Panc1 (cell line): ENCODE data around the gene VRK3. TPM values are rescaled to one million over a fixed set of nuclear protein-coding genes. Genes with fewer than 3 reads are reported as not detected.
"Not testable (repeated sequence)": the region's sequence is repeated elsewhere in the genome, so short reads cannot be mapped to it uniquely, and the experiment has no call there.

Experiments used
- ATAC-seq: fragments of 200-7000 bp; cut with Tn5 transposase; 2 replicates; pipeline ENCODE4 v1.9.1; 2020; ENCODE audit warnings: mild to moderate bottlenecking, moderate library complexity
- BruUV-seq: library from RNA; stranded (reverse); fragments of 400-500 nt; replicated peaks from 2 replicates; lab custom pipeline; 2021; lab: Mats Ljungman, UMichigan
- CTCF ChIA-PET: fragments of 300-600 bp; sonication (Branson Sonifier 250); formaldehyde crosslinking; loops from one replicate; lab custom pipeline; 2022; ENCODE audit warnings: antibody characterized with exemption; lab: Charles Lee
- POLR2A ChIA-PET: fragments of 300-600 bp; sonication (Branson Sonifier 250); formaldehyde crosslinking; loops from one replicate; lab custom pipeline; 2022; ENCODE audit warnings: antibody characterized with exemption; lab: Charles Lee
- DNase-seq: peaks from one replicate; pipeline ENCODE4 v3.0.0-alpha.2; 2010; ENCODE audit warnings: low read depth, low spot score
- H3K27ac ChIP-seq: 2 replicates; pipeline ENCODE4 v1.5.1; 2011; ENCODE audit warnings: mild to moderate bottlenecking, low read length, inconsistent platforms
- H3K27me3 ChIP-seq: fragments of 200-500 bp; sonication (Bioruptor generic); 2 replicates; pipeline ENCODE4 v1.6.0; 2014; ENCODE audit warnings: low read length, inconsistent platforms; ENCODE audit not compliant: control insufficient read depth, insufficient read depth
- H3K36me3 ChIP-seq: fragments of 200-500 bp; sonication (Bioruptor generic); 2 replicates; pipeline ENCODE4 v1.5.1; 2014; ENCODE audit warnings: inconsistent platforms, mild to moderate bottlenecking, low read length, moderate library complexity; ENCODE audit not compliant: control insufficient read depth, insufficient read depth
- H3K4me1 ChIP-seq: 2 replicates; pipeline ENCODE4 v1.5.1; 2011; ENCODE audit warnings: inconsistent platforms, mild to moderate bottlenecking, low read length, moderate library complexity; ENCODE audit not compliant: control insufficient read depth, insufficient read depth
- H3K4me3 ChIP-seq, 2 experiments: 2 replicates each; pipeline ENCODE4 v1.5.1; 2011 to 2012; ENCODE audit warnings: low read depth in 2 of 2, low read length in 2 of 2, mild to moderate bottlenecking in 2 of 2, inconsistent platforms in 1 of 2, moderate library complexity in 1 of 2
- H3K9me3 ChIP-seq: fragments of 200-500 bp; sonication (Bioruptor generic); 2 replicates; pipeline ENCODE4 v1.5.1; 2014; ENCODE audit warnings: low read depth, mild to moderate bottlenecking, inconsistent platforms, low read length, moderate library complexity; ENCODE audit not compliant: control insufficient read depth, insufficient read depth
- CTCF ChIP-seq: fragments of 450-650 bp; IDR thresholded peaks from 2 replicates; pipeline ENCODE4 v1.5.1; 2017; ENCODE audit warnings: mild to moderate bottlenecking
- POLR2AphosphoS5 ChIP-seq: IDR thresholded peaks from 2 replicates; pipeline ENCODE4 v1.6.1; 2012; ENCODE audit warnings: mild to moderate bottlenecking, low read depth, low read length, moderate library complexity
- REST ChIP-seq, 2 experiments: IDR thresholded peaks; 2 replicates each; pipeline ENCODE4 v1.6.1; 2011 to 2012; ENCODE audit warnings: low read depth in 2 of 2, control low read depth in 1 of 2, low read length in 1 of 2, mild to moderate bottlenecking in 1 of 2, moderate library complexity in 1 of 2; ENCODE audit not compliant: insufficient read depth in 1 of 2
- SIN3A ChIP-seq: IDR thresholded peaks from 2 replicates; pipeline ENCODE4 v1.6.1; 2012; ENCODE audit warnings: low read depth, mild to moderate bottlenecking, low read length, moderate library complexity, borderline replicate concordance; ENCODE audit not compliant: insufficient read depth
- TCF7L2 ChIP-seq: IDR thresholded peaks from 2 replicates; pipeline ENCODE4 v1.6.1; 2011; ENCODE audit warnings: mild to moderate bottlenecking, low read depth, low read length, inconsistent platforms
- in situ Hi-C: cut with HindIII; loops from 2 replicates; pipeline ENCODE4 v1.10.0; 2016; ENCODE audit warnings: low sequenced_read_pairs, low pct_unique_long_range_greater_than_20kb
- intact Hi-C: fragments of 100-400 bp; cut with micrococcal nuclease; formaldehyde crosslinking; loops from one replicate; pipeline ENCODE4 v1.10.0; 2022; ENCODE audit not compliant: unreplicated experiment
- total RNA-seq: library from RNA; stranded (reverse); gene quantifications from one replicate; pipeline ENCODE4 v1.2.1, GENCODE V29; 2021; ENCODE audit not compliant: unreplicated experiment

The VRK3 gene
- total RNA-seq, 1 experiment from 2014 or later: 32.6 TPM

GRCh38 chr19:49971991-49972411 lies 53.2 kb downstream of the VRK3 start:
- Histone ChIP-seq H3K9me3 (no peaks in the 10 kb centered on the region), H3K4me3 (no peak overlapping the region), H3K27ac (no peak overlapping the region), H3K4me1 (no peaks in the 10 kb centered on the region), H3K36me3 (no peaks in the 10 kb centered on the region), H3K27me3 (no peaks in the 10 kb centered on the region)
- in situ Hi-C loops (no loop called here), intact Hi-C loops (no loop called here)
- no peak for DNase-seq
- CTCF ChIA-PET: interaction anchor here (0.6 kb wide), 1 partner anchor 106 kb away, joined by 3 read pairs; no protein-coding TSS in a partner anchor
- no TSS peak for BruUV-seq
- POLR2A ChIA-PET: no interaction called here
- TF ChIP-seq TCF7L2 (no peak), CTCF (no peak), SIN3A (no peak), REST (IDR thresholded peaks at IDR 0.05; ENCODE audit: insufficient read depth in 1 of 2, low read depth in 2 of 2, low read length in 1 of 2) (no peak), POLR2AphosphoS5 (no peak)
- no peak for ATAC-seq

DNA sequence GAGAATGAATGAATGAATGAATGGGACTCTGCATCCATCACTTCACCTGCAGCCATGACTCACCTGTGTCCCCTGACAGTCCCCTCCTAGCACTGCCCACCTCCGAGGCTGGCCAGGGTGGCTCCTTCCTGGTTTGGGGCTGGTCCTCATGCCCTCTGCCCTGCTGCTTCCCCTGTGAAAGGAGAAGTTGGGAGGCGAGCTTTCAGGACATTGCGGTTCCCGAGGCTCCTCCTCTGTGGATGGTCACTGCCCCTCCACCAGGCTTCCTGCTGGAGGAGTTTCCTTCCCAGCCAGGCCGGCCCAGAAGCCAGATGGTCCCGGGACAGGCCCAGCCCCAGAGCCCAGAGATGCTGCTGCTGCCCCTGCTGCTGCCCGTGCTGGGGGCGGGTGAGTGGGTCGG lies 55.8 kb downstream of the VRK3 start:
- ATAC-seq: peak; percentile 46; the same call in 1 of the 2 replicates

DNA sequence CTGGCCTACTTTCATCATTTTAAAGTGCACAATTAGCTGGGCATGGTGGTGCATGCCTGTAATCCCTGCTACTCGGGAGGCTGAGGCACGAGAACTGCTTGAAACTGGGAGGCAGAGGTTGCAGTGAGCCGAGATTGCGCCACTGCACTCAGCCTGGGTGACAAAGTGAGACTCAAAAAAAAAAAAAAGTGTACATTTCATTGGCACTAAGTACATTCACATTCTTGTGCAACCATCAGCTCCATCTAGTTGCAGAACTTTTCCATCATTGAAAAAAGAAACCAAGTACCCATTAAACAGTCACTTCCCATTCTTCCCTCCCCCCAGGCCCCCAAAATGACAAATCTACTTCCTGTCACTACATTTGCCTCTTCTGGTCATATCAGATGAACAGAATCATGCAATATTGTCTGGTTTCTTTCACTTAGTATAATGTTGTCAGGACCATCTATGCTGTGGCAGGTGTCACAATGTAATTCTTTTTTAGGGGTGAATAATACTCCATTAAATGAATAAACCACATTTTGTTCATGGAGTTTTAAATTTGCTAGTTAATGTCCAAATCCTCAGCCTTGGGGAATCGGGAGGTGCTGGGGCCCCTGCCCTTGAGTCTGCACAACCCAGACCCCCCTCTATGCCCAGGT lies 56.8 kb downstream of the VRK3 start:
- in situ Hi-C loops: no loop called here
- H3K36me3 ChIP-seq: no peaks in the 10 kb centered on the region
- POLR2A ChIA-PET: no interaction called here
- H3K27ac ChIP-seq: no peak overlapping the region
- no peak for ATAC-seq
- intact Hi-C loops: no loop called here
- CTCF ChIA-PET: no interaction called here
- no peak for DNase-seq
- H3K27me3 ChIP-seq: no peaks in the 10 kb centered on the region
- no peak for TF ChIP-seq TCF7L2
- no peak for TF ChIP-seq CTCF
- TF ChIP-seq POLR2AphosphoS5: no peak
- no peak for TF ChIP-seq SIN3A
- H3K9me3 ChIP-seq: no peaks in the 10 kb centered on the region
- BruUV-seq: no TSS peak
- H3K4me3 ChIP-seq: no peak overlapping the region
- no peaks in the 10 kb centered on the region for H3K4me1 ChIP-seq

More for the DNA sequence above, 55.8 kb downstream of the VRK3 start:
- H3K36me3 ChIP-seq, BruUV-seq, H3K4me3 ChIP-seq, H3K27me3 ChIP-seq, POLR2A ChIA-PET, H3K27ac ChIP-seq, in situ Hi-C loops, H3K4me1 ChIP-seq, CTCF ChIA-PET, intact Hi-C loops, H3K9me3 ChIP-seq, DNase-seq: not testable (repeated sequence)

- H3K9me3 ChIP-seq, in situ Hi-C loops, intact Hi-C loops, H3K4me3 ChIP-seq, H3K27ac ChIP-seq, BruUV-seq, POLR2A ChIA-PET, H3K27me3 ChIP-seq, DNase-seq, H3K4me1 ChIP-seq, H3K36me3 ChIP-seq, CTCF ChIA-PET: not testable (repeated sequence)
- ATAC-seq: 0 out of 2 replicates have a peak, but pooled peaks have one; percentile 46
These were observed 64.2 kb downstream of the VRK3 start, which contains the start of gene SIGLEC11 for GRCh38 chr19:49960980-49961379. Gene SIGLEC11, minus strand, starts transcription at chr19:49961172. Its CDS starts 91 bp downstream, at chr19:49961081.
